ENCODE measurements around the gene SEPSECS. TPM values are rescaled to one million over a fixed set of nuclear protein-coding genes. Genes with fewer than 3 reads are reported as not detected.

Gene SEPSECS
- total RNA-seq, 1 experiment from 2014 or later: 3.1 TPM

DNA sequence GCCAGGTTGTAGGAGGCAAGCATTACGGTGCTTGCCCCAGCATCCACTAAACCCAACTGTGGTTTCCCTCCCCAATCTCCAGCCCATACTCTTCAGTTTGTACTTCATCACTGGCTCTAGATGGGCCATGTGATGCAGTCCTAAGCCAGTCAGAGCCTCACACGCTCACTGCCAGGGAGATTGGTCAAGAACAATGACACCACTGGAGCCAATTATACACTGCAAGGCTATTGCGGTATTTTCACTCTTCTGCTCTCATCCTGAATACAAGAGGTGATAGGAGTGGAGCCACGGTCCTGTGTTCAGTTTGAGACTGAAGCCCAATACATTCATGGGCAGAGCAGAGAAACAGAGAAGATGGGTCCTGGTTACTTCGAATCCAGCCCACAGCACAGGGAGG lies 58.4 kb downstream of the SEPSECS start:
- ATAC-seq (no peak), DNase-seq (no peak)
- no peaks in the 10 kb centered on the region for H3F3A ChIP-seq (ENCODE audit: low read length, unreplicated experiment)
- TF ChIP-seq EZH2 (IDR thresholded peaks at IDR 0.05; ENCODE audit: low read length, unreplicated experiment): no peak
- TF ChIP-seq EZH2phosphoT487 (IDR thresholded peaks at IDR 0.05; ENCODE audit: borderline replicate concordance, low read length): no peak
- no peak for TF ChIP-seq CTCF (conservative IDR thresholded peaks at IDR 0.05; ENCODE audit: low read depth, low read length)
- H3K4me1 ChIP-seq (ENCODE audit: insufficient read depth, low read length): no peaks in the 10 kb centered on the region; the same call in 1 of the 2 replicates
- no peak overlapping the region for H3K27ac ChIP-seq (ENCODE audit: low read length)
- no peak overlapping the region for H3K9ac ChIP-seq (ENCODE audit: low read length)
- POLR2A ChIA-PET (ENCODE audit: unreplicated experiment): no interaction called here
- H4K20me1 ChIP-seq (ENCODE audit: low read length): no peaks in the 10 kb centered on the region
- intact Hi-C loops (cut with micrococcal nuclease): no loop called here
- H3K4me3 ChIP-seq (ENCODE audit: low read length): no peak overlapping the region
- H3K27me3 ChIP-seq (ENCODE audit: low read length): no peaks in the 10 kb centered on the region
- BruUV-seq (replicated peaks): no TSS peak
- CTCF ChIA-PET: no interaction called here
- H3K9me2 ChIP-seq (replicated peaks; ENCODE audit: low read length): no peaks in the 10 kb centered on the region
- H3K9me3 ChIP-seq (ENCODE audit: low read length): no peaks in the 10 kb centered on the region
- no peaks in the 10 kb centered on the region for H3K79me2 ChIP-seq (ENCODE audit: low read length)
- no peak overlapping the region for H3K4me2 ChIP-seq (ENCODE audit: low read length)
- H2AFZ ChIP-seq (ENCODE audit: low read length): no peak overlapping the region
- no peaks in the 10 kb centered on the region for H3K36me3 ChIP-seq (ENCODE audit: low read depth, low read length)

DNA sequence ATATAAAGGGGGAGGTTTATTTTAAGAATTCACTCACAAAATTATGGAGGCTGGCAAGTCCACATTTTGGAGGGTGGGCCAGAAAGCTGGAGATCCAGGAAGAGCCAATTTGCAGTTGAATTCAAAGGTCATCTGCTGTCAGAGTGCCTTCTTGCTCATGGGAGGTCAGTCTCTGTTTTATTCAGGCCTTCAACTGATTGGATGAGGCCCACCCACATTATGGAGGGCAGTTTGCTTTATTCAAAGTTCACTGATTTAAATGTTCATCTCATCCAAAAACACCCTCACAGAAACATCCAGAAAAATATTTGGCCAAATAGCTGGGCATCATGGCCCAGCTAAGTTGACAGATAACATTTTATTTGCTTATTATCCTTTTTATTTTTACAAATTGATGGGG lies 59.5 kb downstream of the SEPSECS start:
- Histone ChIP-seq H3K27me3 (ENCODE audit: low read length) (no peaks in the 10 kb centered on the region), H4K20me1 (ENCODE audit: low read length) (no peaks in the 10 kb centered on the region), H3K79me2 (ENCODE audit: low read length) (no peaks in the 10 kb centered on the region), H3K4me3 (ENCODE audit: low read length) (no peak overlapping the region), H2AFZ (ENCODE audit: low read length) (no peak overlapping the region), H3K9ac (ENCODE audit: low read length) (no peak overlapping the region), H3K9me3 (ENCODE audit: low read length) (no peaks in the 10 kb centered on the region), H3K9me2 (replicated peaks; ENCODE audit: low read length) (no peaks in the 10 kb centered on the region), H3K4me2 (ENCODE audit: low read length) (no peak overlapping the region), H3F3A (ENCODE audit: low read length, unreplicated experiment) (no peaks in the 10 kb centered on the region), H3K4me1 (ENCODE audit: insufficient read depth, low read length) (no peaks in the 10 kb centered on the region; the same call in 1 of the 2 replicates), H3K36me3 (ENCODE audit: low read depth, low read length) (no peaks in the 10 kb centered on the region), H3K27ac (ENCODE audit: low read length) (no peak overlapping the region)
- DNase-seq (no peak), ATAC-seq (no peak)
- TF ChIP-seq EZH2phosphoT487 (IDR thresholded peaks at IDR 0.05; ENCODE audit: borderline replicate concordance, low read length): no peak
- TF ChIP-seq EZH2 (IDR thresholded peaks at IDR 0.05; ENCODE audit: low read length, unreplicated experiment): no peak
- no peak for TF ChIP-seq CTCF (conservative IDR thresholded peaks at IDR 0.05; ENCODE audit: low read depth, low read length)
- intact Hi-C loops (cut with micrococcal nuclease): no loop called here
- no TSS peak for BruUV-seq (replicated peaks)
- CTCF ChIA-PET: no interaction called here
- POLR2A ChIA-PET (ENCODE audit: unreplicated experiment): no interaction called here

- H3F3A ChIP-seq (ENCODE audit: low read length, unreplicated experiment): no peaks in the 10 kb centered on the region
- intact Hi-C loops (cut with micrococcal nuclease): no loop called here
- H4K20me1 ChIP-seq (ENCODE audit: low read length): no peaks in the 10 kb centered on the region
- H3K4me2 ChIP-seq (ENCODE audit: low read length): no peak overlapping the region
- no peaks in the 10 kb centered on the region for H3K27me3 ChIP-seq (ENCODE audit: low read length)
- no peak overlapping the region for H3K27ac ChIP-seq (ENCODE audit: low read length)
- H2AFZ ChIP-seq (ENCODE audit: low read length): no peak overlapping the region
- no peak overlapping the region for H3K4me3 ChIP-seq (ENCODE audit: low read length)
- ChIA-PET CTCF (no interaction called here), POLR2A (ENCODE audit: unreplicated experiment) (no interaction called here)
- no peaks in the 10 kb centered on the region for H3K79me2 ChIP-seq (ENCODE audit: low read length)
- TF ChIP-seq EZH2 (IDR thresholded peaks at IDR 0.05; ENCODE audit: low read length, unreplicated experiment) (no peak), EZH2phosphoT487 (IDR thresholded peaks at IDR 0.05; ENCODE audit: borderline replicate concordance, low read length) (no peak), CTCF (conservative IDR thresholded peaks at IDR 0.05; ENCODE audit: low read depth, low read length) (no peak)
- ATAC-seq (no peak), DNase-seq (no peak)
- H3K9ac ChIP-seq (ENCODE audit: low read length): no peak overlapping the region
- BruUV-seq (replicated peaks): no TSS peak
- H3K9me2 ChIP-seq (replicated peaks; ENCODE audit: low read length): no peaks in the 10 kb centered on the region
- no peaks in the 10 kb centered on the region for H3K36me3 ChIP-seq (ENCODE audit: low read depth, low read length)
- no peaks in the 10 kb centered on the region; the same call in 1 of the 2 replicates for H3K4me1 ChIP-seq (ENCODE audit: insufficient read depth, low read length)
- no peaks in the 10 kb centered on the region for H3K9me3 ChIP-seq (ENCODE audit: low read length)
Measured at GRCh38 chr4:25100021-25100555, 60.2 kb downstream of the SEPSECS start.
